Keratinocyte (primary cell): ENCODE measurements around the gene C16orf82. TPM values are rescaled to one million over a fixed set of nuclear protein-coding genes. Genes with fewer than 3 reads are reported as not detected.

Source experiments
- DNase-seq: peaks from one replicate; pipeline ENCODE4 v3.0.0-alpha.2; 2011; ENCODE audit warnings: low read depth, missing footprints, low spot score
- FAIRE-seq: peaks from 2 replicates; lab custom pipeline; 2011; peaks lifted over from hg19 to GRCh38; lab: Jason Lieb, UNC
- H2AFZ ChIP-seq: 2 replicates; pipeline ENCODE4 v1.6.0; 2012; ENCODE audit warnings: low read length, control low read depth, inconsistent platforms; ENCODE audit not compliant: control insufficient read depth
- H3K27ac ChIP-seq: 2 replicates; pipeline ENCODE4 v1.5.1; 2011; ENCODE audit warnings: low read length; ENCODE audit not compliant: control insufficient read depth, insufficient read depth
- H3K27me3 ChIP-seq: 3 replicates; pipeline ENCODE4 v1.6.0; 2011; ENCODE audit warnings: low read length; ENCODE audit not compliant: control insufficient read depth, insufficient read depth; ENCODE audit errors: extremely low read depth
- H3K36me3 ChIP-seq, 2 experiments: 2 replicates in 1 of 2; 3 replicates in 1 of 2; pipeline ENCODE4 v1.5.1; 2011; ENCODE audit warnings: low read length in 2 of 2, mild to moderate bottlenecking in 1 of 2; ENCODE audit not compliant: control insufficient read depth in 2 of 2, insufficient read depth in 2 of 2; ENCODE audit errors: extremely low read depth in 1 of 2
- H3K4me1 ChIP-seq: 3 replicates; pipeline ENCODE4 v1.5.1; 2011; ENCODE audit warnings: low read length; ENCODE audit not compliant: control insufficient read depth, insufficient read depth; ENCODE audit errors: extremely low read depth
- H3K4me2 ChIP-seq: 3 replicates; pipeline ENCODE4 v1.6.0; 2011; ENCODE audit warnings: low read depth, low read length; ENCODE audit not compliant: control insufficient read depth, insufficient read depth; ENCODE audit errors: extremely low read depth
- H3K4me3 ChIP-seq, 3 experiments: fragments of 200-600 bp in 1 of 3; sonication (generic) in 1 of 3; 2 replicates in 2 of 3; 3 replicates in 1 of 3; pipeline ENCODE4 v1.5.1; 2011 to 2016; ENCODE audit warnings: low read length in 3 of 3, mild to moderate bottlenecking in 3 of 3, control low read depth in 2 of 3, inconsistent platforms in 1 of 3, low read depth in 1 of 3, mixed read lengths in 1 of 3, mixed run types in 1 of 3, moderate library complexity in 1 of 3; ENCODE audit not compliant: control insufficient read depth in 2 of 3, insufficient read depth in 2 of 3; ENCODE audit errors: extremely low read depth in 1 of 3
- H3K79me2 ChIP-seq: 2 replicates; pipeline ENCODE4 v1.6.0; 2012; ENCODE audit warnings: low read length; ENCODE audit not compliant: control insufficient read depth, insufficient read depth
- H3K9ac ChIP-seq: 3 replicates; pipeline ENCODE4 v1.6.0; 2011; ENCODE audit warnings: low read length; ENCODE audit not compliant: control insufficient read depth, insufficient read depth; ENCODE audit errors: extremely low read depth
- H3K9me1 ChIP-seq: 3 replicates; pipeline ENCODE4 v1.6.0; 2011; ENCODE audit warnings: low read length; ENCODE audit not compliant: control insufficient read depth, insufficient read depth; ENCODE audit errors: extremely low read depth
- H3K9me3 ChIP-seq: 2 replicates; pipeline ENCODE4 v1.5.1; 2012; ENCODE audit warnings: low read depth, low read length; ENCODE audit not compliant: control insufficient read depth
- H4K20me1 ChIP-seq: 3 replicates; pipeline ENCODE4 v1.6.0; 2011; ENCODE audit warnings: low read length; ENCODE audit not compliant: control insufficient read depth, insufficient read depth; ENCODE audit errors: extremely low read depth
- CTCF ChIP-seq, 3 experiments: IDR thresholded peaks in 1 of 3; conservative IDR thresholded peaks in 1 of 3; optimal IDR thresholded peaks in 1 of 3; 2 replicates in 2 of 3; 3 replicates in 1 of 3; pipeline versions ENCODE3 to v1.5.1; 2011; ENCODE audit warnings: low read length in 3 of 3, mild to moderate bottlenecking in 3 of 3, moderate library complexity in 2 of 3, control low read depth in 1 of 3, inconsistent platforms in 1 of 3; ENCODE audit not compliant: insufficient read depth in 2 of 3; ENCODE audit errors: extremely low read depth in 1 of 3
- EZH2 ChIP-seq: IDR thresholded peaks from one replicate; pipeline ENCODE4 v1.6.1; 2012; ENCODE audit warnings: inconsistent platforms, mild to moderate bottlenecking, low read length, moderate library complexity
- dilution Hi-C: fragments of 300-500 bp; cut with MboI; formaldehyde crosslinking; loops from one replicate; pipeline ENCODE4 v1.7.0; 2020; ENCODE audit warnings: low sequenced_read_pairs; ENCODE audit not compliant: extremely low pct_ligation_motif_present
- polyA plus RNA-seq, 5 experiments: library from polyadenylated mRNA; depleted of rRNA in 3 of 5; stranded (reverse) in 3 of 5; stranded (forward) in 1 of 5; unstranded in 1 of 5; fragments of >200 nt; gene quantifications; 1 replicate in 1 of 5; 2 replicates in 3 of 5; 3 replicates in 1 of 5; pipeline versions ENCODE4 v1.2.1 to v1.2.3, GENCODE V29; 2011 to 2012; ENCODE audit warnings: missing spikeins in 2 of 5, low read depth in 1 of 5, low replicate concordance in 1 of 5

C16orf82 gene
- polyA plus RNA-seq, 1 donor (not counting 4 experiments of a cell fraction or from before 2014, with no cell fraction given): not detected

- Histone ChIP-seq H3K27me3 (no peaks in the 10 kb centered on the region), H3K36me3 (no peaks in the 10 kb centered on the region), H3K79me2 (no peaks in the 10 kb centered on the region), H3K4me1 (no peaks in the 10 kb centered on the region), H3K9ac (no peak overlapping the region), H3K27ac (no peak overlapping the region), H2AFZ (no peak overlapping the region), H3K4me3 (no peak overlapping the region), H3K9me1 (no peaks in the 10 kb centered on the region), H3K9me3 (peaks cover 4% of the 10 kb centered on the region), H3K4me2 (no peak overlapping the region), H4K20me1 (no peaks in the 10 kb centered on the region)
- FAIRE-seq (no peak), DNase-seq (no peak)
- dilution Hi-C loops: no loop called here
- TF ChIP-seq EZH2 (no peak), CTCF (optimal IDR thresholded peaks at IDR 0.05 in 1 of 3, IDR thresholded peaks at IDR 0.05 in 1 of 3, conservative IDR thresholded peaks at IDR 0.05 in 1 of 3; ENCODE audit: extremely low read depth in 1 of 3, insufficient read depth in 2 of 3, low read length in 3 of 3) (no peak)
Measured at GRCh38 chr16:27052007-27052406, 14.7 kb upstream of the C16orf82 start.

- DNase-seq (no peak), FAIRE-seq (no peak)
- Histone ChIP-seq H3K4me3 (no peak overlapping the region), H3K79me2 (no peaks in the 10 kb centered on the region), H3K27me3 (no peaks in the 10 kb centered on the region), H3K4me2 (no peak overlapping the region), H3K36me3 (no peaks in the 10 kb centered on the region), H3K4me1 (no peaks in the 10 kb centered on the region), H3K27ac (no peak overlapping the region), H3K9ac (no peak overlapping the region), H2AFZ (no peak overlapping the region), H3K9me3 (peaks cover 4% of the 10 kb centered on the region), H3K9me1 (no peaks in the 10 kb centered on the region), H4K20me1 (no peaks in the 10 kb centered on the region)
- dilution Hi-C loops: no loop called here
- TF ChIP-seq EZH2 (no peak), CTCF (optimal IDR thresholded peaks at IDR 0.05 in 1 of 3, IDR thresholded peaks at IDR 0.05 in 1 of 3, conservative IDR thresholded peaks at IDR 0.05 in 1 of 3; ENCODE audit: extremely low read depth in 1 of 3, insufficient read depth in 2 of 3, low read length in 3 of 3) (no peak)
Measured at GRCh38 chr16:27053996-27054395, 12.7 kb upstream of the C16orf82 start.
